Transverse colon (tissue), 3 donors: ENCODE data around the gene NBEAL2.

Experiments
- CTCF ChIP-seq, 5 experiments: fragments of 200-600 bp in 3 of 5; fragments of 450-650 bp in 2 of 5; sonication (generic) in 3 of 5; IDR thresholded peaks; 1 replicate in 2 of 5; 2 replicates in 3 of 5; pipeline ENCODE4 v1.5.1; 2016 to 2017; ENCODE audit warnings: antibody characterized with exemption in 5 of 5, inconsistent platforms in 3 of 5, mild to moderate bottlenecking in 2 of 5, moderate library complexity in 1 of 5
- POLR2A ChIP-seq: fragments of 450-650 bp; IDR thresholded peaks from one replicate; pipeline ENCODE4 v1.6.1; 2016; ENCODE audit warnings: antibody characterized with exemption, mild to moderate bottlenecking, moderate library complexity

DNA sequence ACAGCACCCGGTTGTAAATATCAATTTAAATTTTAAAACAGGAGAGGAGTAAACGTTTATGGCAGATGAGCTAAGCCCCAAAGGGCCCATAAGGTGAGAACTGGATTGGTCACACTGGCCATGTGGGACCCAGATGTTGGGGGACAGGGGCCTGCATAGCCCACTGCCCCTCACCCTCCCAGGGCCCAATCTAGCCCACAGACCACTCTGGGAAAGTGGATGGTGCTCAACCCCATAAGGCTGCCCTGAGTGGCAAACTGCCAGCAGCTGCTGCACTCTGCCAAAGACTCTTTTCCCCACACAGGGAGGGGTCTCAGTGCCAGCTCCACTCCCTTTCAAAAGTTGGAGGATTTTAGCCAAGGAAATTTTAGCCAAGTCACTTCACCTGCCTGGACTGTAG is 45.4 kb upstream of the NBEAL2 start:
- TF ChIP-seq CTCF (IDR thresholded peaks at IDR 0.05) (no peak), POLR2A (no peak)
